Right lung (tissue), 5 donors: ENCODE measurements around the gene CACNA1I. TPM values are rescaled to one million over a fixed set of nuclear protein-coding genes. Genes with fewer than 3 reads are reported as not detected.

Source experiments
- DNase-seq, 2 donors: peaks; one replicate each; pipeline ENCODE4 v3.0.0-alpha.2; 2013
- polyA plus RNA-seq, 5 donors: library from polyadenylated mRNA; unstranded; fragments of 120-200 nt; gene quantifications; one replicate each; pipeline versions ENCODE4 v1.2.1 to v1.2.3, GENCODE V29; 2013; ENCODE audit warnings: inconsistent platforms in 1 of 5, low replicate concordance in 1 of 5; ENCODE audit not compliant: insufficient read length in 5 of 5, insufficient read depth in 1 of 5

CACNA1I gene
- polyA plus RNA-seq, 5 donors: 0.05 to 0.10 (median 0.09) TPM

GRCh38 chr22:39623603-39624500, 53.3 kb downstream of the CACNA1I start:
- DNase-seq: no peak

GRCh38 chr22:39624501-39624821, 53.9 kb downstream of the CACNA1I start:
- no peak for DNase-seq

DNA sequence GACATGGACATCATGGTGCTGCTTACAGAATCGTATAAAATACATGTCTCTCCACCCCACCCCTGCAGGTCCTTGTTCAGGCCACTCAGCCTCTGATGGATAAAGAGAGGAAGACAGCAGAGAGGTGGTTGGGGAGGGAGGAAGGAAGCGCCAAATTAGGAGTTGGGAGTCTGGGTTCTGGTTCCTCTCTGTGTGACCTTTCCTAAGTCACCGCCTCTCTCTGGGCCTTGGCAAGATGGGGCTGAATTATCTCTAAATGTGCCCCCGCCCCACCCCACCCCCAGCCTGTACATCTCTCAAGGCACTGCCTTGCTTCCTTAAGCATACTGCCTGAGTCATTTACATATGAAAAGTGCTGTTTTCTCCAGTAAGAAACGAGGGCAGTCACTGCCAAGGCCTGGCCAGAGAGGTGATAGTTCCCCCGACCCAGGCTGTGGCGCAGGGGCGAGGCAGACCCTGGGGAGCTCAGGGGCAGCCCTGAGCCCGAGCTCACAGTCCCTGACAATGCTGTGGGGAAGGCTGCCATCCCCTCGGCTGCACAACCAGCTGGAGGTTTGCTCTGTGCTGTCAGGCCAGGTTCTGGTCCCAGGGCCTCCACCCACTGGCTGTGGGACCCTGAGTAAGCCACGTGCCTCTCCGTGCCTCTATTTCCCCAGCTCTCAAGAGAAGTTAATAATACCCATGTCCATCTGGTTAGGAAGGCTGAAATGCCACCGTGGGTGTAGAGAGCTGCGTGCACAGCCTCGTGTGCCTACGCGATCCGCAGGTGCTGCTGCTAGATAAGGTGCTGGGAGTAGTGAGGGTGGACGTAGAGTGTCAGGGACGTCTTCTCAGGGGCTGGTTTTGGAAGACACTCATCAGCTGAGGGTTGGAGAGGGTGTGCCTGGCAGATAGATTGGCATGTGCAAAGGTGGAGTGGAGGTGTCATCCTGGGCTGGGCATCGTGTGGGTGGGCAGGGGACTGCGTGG, 55.3 kb downstream of the CACNA1I start:
- DNase-seq: no peak

DNA sequence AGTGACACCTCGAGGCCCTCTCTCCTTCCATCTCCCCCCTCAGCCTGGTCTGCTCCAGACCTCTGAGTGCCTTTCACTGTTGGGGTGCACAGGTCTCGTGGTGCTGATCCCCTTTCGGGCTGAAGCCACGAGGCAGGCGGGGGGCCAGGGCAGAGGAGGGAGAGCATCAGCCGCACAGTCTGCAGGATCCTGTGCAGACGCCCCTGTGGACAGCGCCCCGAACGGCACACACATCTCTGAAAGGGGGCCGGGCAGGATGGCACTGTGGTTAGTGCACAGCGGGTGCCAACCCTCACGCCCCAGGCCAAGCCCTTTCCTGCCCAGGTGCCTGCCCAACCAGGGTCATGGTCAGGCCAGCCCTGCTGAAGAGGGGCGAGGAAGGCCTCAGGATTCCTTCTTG, 56.7 kb downstream of the CACNA1I start:
- DNase-seq: no peak

GRCh38 chr22:39627865-39628562, 57.5 kb downstream of the CACNA1I start:
- no peak for DNase-seq

- DNase-seq: no peak
Observed at GRCh38 chr22:39628563-39629080, 58.1 kb downstream of the CACNA1I start.

- DNase-seq: no peak
Observed at GRCh38 chr22:39629851-39630250, 59.3 kb downstream of the CACNA1I start.

GRCh38 chr22:39630721-39631120, 60.2 kb downstream of the CACNA1I start:
- DNase-seq: no peak

- no peak for DNase-seq
Observed at GRCh38 chr22:39631381-39632286, 61.1 kb downstream of the CACNA1I start.

- no peak for DNase-seq
Observed at GRCh38 chr22:39634530-39635405, 64.2 kb downstream of the CACNA1I start.

- no peak for DNase-seq
Observed at GRCh38 chr22:39635719-39636118, 65.2 kb downstream of the CACNA1I start.

- no peak for DNase-seq
Observed at GRCh38 chr22:39638958-39639357, 68.4 kb downstream of the CACNA1I start.

DNA sequence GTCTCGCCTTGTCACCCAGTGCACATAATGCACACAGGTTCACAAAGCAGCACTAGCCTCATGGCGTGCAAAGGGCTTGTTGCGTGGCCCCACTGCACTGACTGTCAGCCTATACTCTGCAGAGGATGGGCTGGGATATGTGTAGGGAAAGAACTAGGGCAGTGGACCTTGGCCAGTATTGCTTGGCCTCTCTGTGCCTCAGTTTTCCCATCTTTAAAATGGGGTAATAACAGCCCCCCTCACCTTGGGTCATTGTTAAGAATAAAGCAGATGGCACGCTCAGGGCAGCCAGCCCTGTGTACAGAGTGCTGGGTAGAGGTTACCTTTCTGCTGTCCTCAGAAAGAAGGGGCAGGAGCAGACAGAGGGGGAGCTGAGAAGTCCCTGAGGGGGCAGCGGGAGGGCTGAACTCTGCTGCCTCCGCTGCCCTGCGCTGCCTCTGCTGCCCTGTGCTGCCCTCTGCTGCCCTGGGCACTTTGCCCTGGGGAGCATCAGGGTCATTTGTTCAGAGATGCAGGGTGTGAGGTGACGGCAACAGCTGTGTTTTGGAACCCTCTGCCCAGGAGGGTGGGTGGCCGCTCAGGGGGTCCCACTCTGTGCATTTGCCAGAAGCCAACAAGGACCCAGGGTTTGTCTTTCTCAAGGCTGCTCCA, 71.2 kb downstream of the CACNA1I start:
- no peak for DNase-seq

- no peak for DNase-seq
Observed at GRCh38 chr22:39643311-39644083, 72.9 kb downstream of the CACNA1I start.

GRCh38 chr22:39645532-39645931, 75.0 kb downstream of the CACNA1I start:
- no peak for DNase-seq

DNA sequence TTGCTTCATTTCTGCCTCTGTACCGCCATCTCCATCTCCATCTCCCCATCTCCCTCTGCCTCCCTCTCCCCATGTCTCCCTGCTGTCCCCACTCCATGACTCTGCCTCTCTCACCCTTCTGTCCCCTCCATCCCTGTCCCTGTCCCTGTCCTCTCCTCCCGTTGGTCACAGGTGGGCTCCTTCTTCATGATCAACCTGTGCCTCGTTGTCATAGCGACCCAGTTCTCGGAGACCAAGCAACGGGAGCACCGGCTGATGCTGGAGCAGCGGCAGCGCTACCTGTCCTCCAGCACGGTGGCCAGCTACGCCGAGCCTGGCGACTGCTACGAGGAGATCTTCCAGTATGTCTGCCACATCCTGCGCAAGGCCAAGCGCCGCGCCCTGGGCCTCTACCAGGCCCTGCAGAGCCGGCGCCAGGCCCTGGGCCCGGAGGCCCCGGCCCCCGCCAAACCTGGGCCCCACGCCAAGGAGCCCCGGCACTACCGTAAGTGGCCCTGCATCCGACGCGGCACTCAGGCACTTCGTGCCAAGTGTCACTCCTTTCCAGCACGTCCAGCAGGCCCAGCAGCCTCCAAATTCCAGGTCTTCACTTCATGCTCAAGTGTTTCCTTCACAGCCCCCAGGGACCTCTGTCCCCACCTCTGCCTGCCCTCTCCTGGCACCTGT, 76.0 kb downstream of the CACNA1I start:
- DNase-seq: peak; percentile 46 to 56

DNA sequence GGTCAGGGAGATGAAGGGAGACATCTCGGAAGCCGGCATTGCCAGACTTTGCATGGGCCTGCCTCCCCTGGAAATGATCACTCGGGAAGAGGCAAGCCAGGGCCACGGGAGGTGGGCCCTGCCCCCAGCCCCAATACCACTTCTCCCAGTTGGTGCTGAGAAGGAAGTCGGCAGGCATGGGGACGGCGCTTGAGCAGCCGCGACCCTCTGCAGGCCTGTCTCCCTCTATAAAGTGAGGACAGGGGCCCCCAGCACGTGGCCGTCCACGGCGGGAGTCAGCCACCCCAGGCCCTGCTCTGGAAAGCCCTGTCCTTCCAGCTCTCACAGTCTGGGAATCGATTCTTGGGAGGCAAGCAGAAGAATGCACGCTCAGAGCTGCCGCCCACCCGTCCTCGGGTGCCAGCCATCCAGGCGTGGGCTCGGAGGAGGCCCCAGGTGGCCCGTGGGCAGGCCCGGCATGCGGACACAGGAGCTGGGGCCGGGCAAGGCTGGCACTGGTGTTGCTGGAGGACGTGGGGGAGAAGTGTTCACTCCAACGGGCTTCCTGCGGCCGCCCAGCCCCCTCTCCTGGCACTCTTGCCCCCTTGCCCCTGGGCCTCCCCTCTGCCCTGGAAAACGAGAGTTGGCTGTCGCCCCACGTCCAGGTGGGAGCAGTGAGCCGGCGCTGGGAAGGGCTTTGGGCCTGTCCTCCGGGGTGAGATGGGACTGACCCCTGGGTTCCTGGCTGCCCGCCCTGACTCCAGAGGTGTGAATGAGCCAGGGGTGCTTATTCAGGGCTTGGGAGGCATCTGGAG, 77.5 kb downstream of the CACNA1I start:
- DNase-seq: peak in 1 of 2 donors; percentile 16
